ENCODE data around the gene LYRM4. TPM values are rescaled to one million over a fixed set of nuclear protein-coding genes. Genes with fewer than 3 reads are reported as not detected.

The LYRM4 gene
- total RNA-seq, 1 experiment from 2014 or later = 52.8 TPM

DNA sequence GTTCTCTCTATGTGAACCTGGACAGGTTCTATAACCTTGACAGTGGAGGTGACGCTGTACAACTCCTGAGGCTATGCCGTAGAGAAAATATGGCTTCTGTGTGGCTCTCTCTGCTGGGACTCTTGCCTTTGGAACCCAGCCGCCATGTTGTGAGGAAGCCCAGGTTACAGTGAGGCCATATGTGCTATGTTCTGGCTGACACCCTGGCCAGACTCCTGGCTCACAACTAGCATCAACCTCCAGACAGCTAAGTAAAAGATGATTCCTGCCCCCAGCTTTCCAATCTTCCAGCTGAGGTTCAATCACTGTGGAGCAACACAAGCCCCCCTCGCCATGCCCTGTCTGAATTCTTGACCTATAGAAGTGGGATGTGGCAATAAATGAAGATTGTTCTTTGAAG lies 118.6 kb downstream of the LYRM4 start:
- ChIA-PET POLR2A (no interaction called here), CTCF (no interaction called here)
- BruUV-seq (replicated peaks) = no TSS peak
- H3K36me3 Mint-ChIP-seq (ENCODE audit: insufficient read depth, unreplicated experiment) = no peaks in the 10 kb centered on the region
- no peaks in the 10 kb centered on the region for H3K27me3 ChIP-seq (replicated peaks; ENCODE audit: control insufficient read depth, insufficient read depth, low read length)
- H3K36me3 ChIP-seq (ENCODE audit: control insufficient read depth, insufficient read depth, low read length) = no peaks in the 10 kb centered on the region
- H3K9me3 ChIP-seq = no peaks in the 10 kb centered on the region
- no peaks in the 10 kb centered on the region for H3K4me1 Mint-ChIP-seq (ENCODE audit: low read depth, unreplicated experiment)
- no peaks in the 10 kb centered on the region for H3K27me3 Mint-ChIP-seq (ENCODE audit: insufficient read depth, unreplicated experiment)
- no peak overlapping the region for H3K4me3 Mint-ChIP-seq (ENCODE audit: unreplicated experiment)
- intact Hi-C loops (cut with micrococcal nuclease; ENCODE audit: unreplicated experiment) = loop anchor here (5.0 kb wide), 1 partner anchor 70 kb away; no protein-coding TSS in a partner anchor
- TF ChIP-seq, protein P1, sequence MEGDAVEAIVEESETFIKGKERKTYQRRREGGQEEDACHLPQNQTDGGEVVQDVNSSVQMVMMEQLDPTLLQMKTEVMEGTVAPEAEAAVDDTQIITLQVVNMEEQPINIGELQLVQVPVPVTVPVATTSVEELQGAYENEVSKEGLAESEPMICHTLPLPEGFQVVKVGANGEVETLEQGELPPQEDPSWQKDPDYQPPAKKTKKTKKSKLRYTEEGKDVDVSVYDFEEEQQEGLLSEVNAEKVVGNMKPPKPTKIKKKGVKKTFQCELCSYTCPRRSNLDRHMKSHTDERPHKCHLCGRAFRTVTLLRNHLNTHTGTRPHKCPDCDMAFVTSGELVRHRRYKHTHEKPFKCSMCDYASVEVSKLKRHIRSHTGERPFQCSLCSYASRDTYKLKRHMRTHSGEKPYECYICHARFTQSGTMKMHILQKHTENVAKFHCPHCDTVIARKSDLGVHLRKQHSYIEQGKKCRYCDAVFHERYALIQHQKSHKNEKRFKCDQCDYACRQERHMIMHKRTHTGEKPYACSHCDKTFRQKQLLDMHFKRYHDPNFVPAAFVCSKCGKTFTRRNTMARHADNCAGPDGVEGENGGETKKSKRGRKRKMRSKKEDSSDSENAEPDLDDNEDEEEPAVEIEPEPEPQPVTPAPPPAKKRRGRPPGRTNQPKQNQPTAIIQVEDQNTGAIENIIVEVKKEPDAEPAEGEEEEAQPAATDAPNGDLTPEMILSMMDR (IDR thresholded peaks at IDR 0.05; ENCODE audit: insufficient read depth in 1 of 2, low read depth in 1 of 2, low read length in 1 of 2, severe bottlenecking in 1 of 2, unreplicated experiment in 1 of 2) = no peak
- H3K4me3 ChIP-seq (ENCODE audit: low read depth, low read length) = no peak overlapping the region
- DNase-seq = no peak
- H3K4me1 ChIP-seq = no peaks in the 10 kb centered on the region
- no peaks in the 10 kb centered on the region for H3K9me3 Mint-ChIP-seq (ENCODE audit: unreplicated experiment)
- H3K27ac Mint-ChIP-seq (ENCODE audit: unreplicated experiment) = no peak overlapping the region

DNA sequence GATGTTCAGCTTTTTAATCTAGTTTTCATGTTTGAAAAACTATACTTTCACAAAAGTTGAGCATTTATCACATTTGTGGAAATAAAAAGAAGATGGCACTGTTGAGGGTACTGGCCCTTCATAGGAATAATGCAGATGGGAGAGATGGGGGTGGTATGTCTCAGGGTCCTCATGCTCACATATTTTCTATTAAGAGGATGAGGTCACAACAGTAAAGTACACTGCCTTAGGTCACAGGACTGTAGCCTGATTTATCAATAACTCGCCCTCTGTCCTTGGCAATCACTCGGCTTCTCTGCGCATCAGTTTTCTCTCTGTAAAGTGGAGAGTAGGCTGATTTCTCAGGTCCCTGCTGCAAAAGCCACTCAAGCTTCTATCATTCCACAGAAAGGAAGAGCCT lies 119.7 kb downstream of the LYRM4 start:
- no peaks in the 10 kb centered on the region for H3K27me3 Mint-ChIP-seq (ENCODE audit: insufficient read depth, unreplicated experiment)
- no peaks in the 10 kb centered on the region for H3K36me3 Mint-ChIP-seq (ENCODE audit: insufficient read depth, unreplicated experiment)
- H3K4me1 ChIP-seq = no peaks in the 10 kb centered on the region
- H3K27ac Mint-ChIP-seq (ENCODE audit: unreplicated experiment) = no peak overlapping the region
- no peak overlapping the region for H3K4me3 Mint-ChIP-seq (ENCODE audit: unreplicated experiment)
- H3K4me1 Mint-ChIP-seq (ENCODE audit: low read depth, unreplicated experiment) = no peaks in the 10 kb centered on the region
- no TSS peak for BruUV-seq (replicated peaks)
- H3K9me3 Mint-ChIP-seq (ENCODE audit: unreplicated experiment) = no peaks in the 10 kb centered on the region
- intact Hi-C loops (cut with micrococcal nuclease; ENCODE audit: unreplicated experiment) = loop anchor here (5.0 kb wide), 1 partner anchor 71 kb away; no protein-coding TSS in a partner anchor
- no peaks in the 10 kb centered on the region for H3K36me3 ChIP-seq (ENCODE audit: control insufficient read depth, insufficient read depth, low read length)
- ChIA-PET CTCF (no interaction called here), POLR2A (no interaction called here)
- TF ChIP-seq, protein P1 (IDR thresholded peaks at IDR 0.05; ENCODE audit: insufficient read depth in 1 of 2, low read depth in 1 of 2, low read length in 1 of 2, severe bottlenecking in 1 of 2, unreplicated experiment in 1 of 2) = no peak
- H3K27me3 ChIP-seq (replicated peaks; ENCODE audit: control insufficient read depth, insufficient read depth, low read length) = no peaks in the 10 kb centered on the region
- H3K4me3 ChIP-seq (ENCODE audit: low read depth, low read length) = no peak overlapping the region
- DNase-seq = no peak
- H3K9me3 ChIP-seq = no peaks in the 10 kb centered on the region

DNA sequence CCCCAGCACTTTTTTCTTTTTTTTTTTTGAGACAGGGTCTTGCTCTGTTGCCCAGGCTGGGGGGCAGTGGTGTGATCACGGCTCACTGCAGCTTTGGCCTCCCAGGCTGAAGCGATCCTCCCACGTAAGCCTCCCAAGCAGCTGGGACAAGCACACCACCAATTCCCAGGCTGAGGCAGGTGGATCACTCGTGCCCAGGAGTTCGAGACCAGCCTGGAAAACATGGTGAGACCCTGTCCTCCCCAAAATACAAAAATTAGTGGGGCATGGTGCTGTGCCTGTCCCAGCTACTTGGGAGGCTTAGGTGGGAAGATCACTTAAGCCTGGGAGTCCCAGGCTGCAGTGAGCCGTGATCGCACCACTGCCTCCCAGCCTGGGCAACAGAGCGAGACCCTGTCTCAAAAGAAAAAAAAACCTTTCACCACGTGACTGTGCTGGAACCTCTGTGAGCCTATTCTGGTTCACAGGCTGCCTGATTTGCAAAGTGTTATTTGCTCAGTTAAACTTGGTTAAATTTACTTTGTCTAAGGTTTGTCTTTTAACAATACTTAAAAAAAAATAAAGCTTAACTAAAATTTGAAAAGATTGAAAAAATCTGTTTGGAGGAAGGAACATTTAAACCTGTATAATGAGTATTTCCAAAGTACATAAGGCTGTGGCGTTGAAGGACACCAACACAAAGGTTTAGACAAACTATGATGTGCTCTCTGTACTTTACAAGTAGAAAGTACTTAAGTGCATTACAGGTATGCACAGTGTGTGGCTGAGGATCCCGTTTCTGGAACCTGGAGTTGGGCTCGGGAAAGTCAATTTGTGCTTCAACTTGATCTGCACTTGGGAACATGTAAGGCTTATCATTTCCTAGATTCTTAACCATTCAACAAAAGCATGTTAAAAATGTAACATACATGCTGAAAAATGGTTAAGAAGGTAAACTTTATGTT lies 120.7 kb downstream of the LYRM4 start:
- POLR2A ChIA-PET = no interaction called here
- no TSS peak for BruUV-seq (replicated peaks)

More for the DNA sequence above, 120.7 kb downstream of the LYRM4 start:
- H3K4me1 Mint-ChIP-seq (ENCODE audit: low read depth, unreplicated experiment) = no peaks in the 10 kb centered on the region
- CTCF ChIA-PET = no interaction called here
- no peak for DNase-seq
- H3K27me3 Mint-ChIP-seq (ENCODE audit: insufficient read depth, unreplicated experiment) = no peaks in the 10 kb centered on the region
- no peaks in the 10 kb centered on the region for H3K4me1 ChIP-seq
- H3K4me3 Mint-ChIP-seq (ENCODE audit: unreplicated experiment) = no peak overlapping the region
- H3K36me3 Mint-ChIP-seq (ENCODE audit: insufficient read depth, unreplicated experiment) = no peaks in the 10 kb centered on the region
- intact Hi-C loops (cut with micrococcal nuclease; ENCODE audit: unreplicated experiment) = loop anchor here (5.0 kb wide), 1 partner anchor 72 kb away; no protein-coding TSS in a partner anchor
- no peaks in the 10 kb centered on the region for H3K36me3 ChIP-seq (ENCODE audit: control insufficient read depth, insufficient read depth, low read length)
- no peaks in the 10 kb centered on the region for H3K27me3 ChIP-seq (replicated peaks; ENCODE audit: control insufficient read depth, insufficient read depth, low read length)
- TF ChIP-seq, protein P1 (IDR thresholded peaks at IDR 0.05; ENCODE audit: insufficient read depth in 1 of 2, low read depth in 1 of 2, low read length in 1 of 2, severe bottlenecking in 1 of 2, unreplicated experiment in 1 of 2) = no peak
- H3K9me3 Mint-ChIP-seq (ENCODE audit: unreplicated experiment) = no peaks in the 10 kb centered on the region
- H3K9me3 ChIP-seq = no peaks in the 10 kb centered on the region
- no peak overlapping the region for H3K4me3 ChIP-seq (ENCODE audit: low read depth, low read length)
- no peak overlapping the region for H3K27ac Mint-ChIP-seq (ENCODE audit: unreplicated experiment)

Measured in Caco-2 (cell line).